ENCODE measurements around the gene RAPGEF4.
"Not testable (repeated sequence)": the region's sequence is repeated elsewhere in the genome, so short reads cannot be mapped to it uniquely, and the experiment has no call there.

The RAPGEF4 gene

GRCh38 chr2:172726172-172726735 lies 9.4 kb upstream of the RAPGEF4 start:
- DNase-seq = no peak

GRCh38 chr2:172730411-172730810 lies 5.2 kb upstream of the RAPGEF4 start:
- DNase-seq = no peak

GRCh38 chr2:172734711-172735581 lies 699 bp upstream of the RAPGEF4 start:
- no peak for DNase-seq

- DNase-seq = no peak
Observed at GRCh38 chr2:172736424-172737174, 954 bp downstream of the RAPGEF4 start.

GRCh38 chr2:172739661-172740266 lies 4.1 kb downstream of the RAPGEF4 start:
- DNase-seq = no peak

- no peak for DNase-seq
Observed at GRCh38 chr2:172740856-172741255, 5.2 kb downstream of the RAPGEF4 start.

GRCh38 chr2:172742931-172743540 lies 7.4 kb downstream of the RAPGEF4 start:
- DNase-seq = no peak

- no peak for DNase-seq
Observed at GRCh38 chr2:172743898-172744297, 8.3 kb downstream of the RAPGEF4 start.

GRCh38 chr2:172745636-172746035 lies 10.0 kb downstream of the RAPGEF4 start:
- no peak for DNase-seq

- not testable (repeated sequence) for DNase-seq
Observed at GRCh38 chr2:172748543-172748942, 12.9 kb downstream of the RAPGEF4 start.

GRCh38 chr2:172749388-172749787 lies 13.7 kb downstream of the RAPGEF4 start:
- DNase-seq = no peak

GRCh38 chr2:172751564-172751963 lies 15.9 kb downstream of the RAPGEF4 start:
- DNase-seq = peak in 1 of 2 donors; percentile 24

- peak; percentile 47 to 84 for DNase-seq
Observed at GRCh38 chr2:172753610-172754009, 18.0 kb downstream of the RAPGEF4 start.

GRCh38 chr2:172759441-172759840 lies 23.8 kb downstream of the RAPGEF4 start:
- no peak for DNase-seq

- DNase-seq = no peak
Observed at GRCh38 chr2:172761306-172761705, 25.7 kb downstream of the RAPGEF4 start.

- no peak for DNase-seq
Observed at GRCh38 chr2:172762574-172762973, 26.9 kb downstream of the RAPGEF4 start.

GRCh38 chr2:172763079-172763478 lies 27.4 kb downstream of the RAPGEF4 start:
- no peak for DNase-seq

- DNase-seq = peak in 1 of 2 donors; percentile 37
Observed at GRCh38 chr2:172765662-172766061, 30.0 kb downstream of the RAPGEF4 start.

GRCh38 chr2:172768401-172768800 lies 32.8 kb downstream of the RAPGEF4 start:
- no peak for DNase-seq

GRCh38 chr2:172769879-172770278 lies 34.2 kb downstream of the RAPGEF4 start:
- no peak for DNase-seq

GRCh38 chr2:172770887-172771286 lies 35.2 kb downstream of the RAPGEF4 start:
- no peak for DNase-seq

- no peak for DNase-seq
Observed at GRCh38 chr2:172772633-172773032, 37.0 kb downstream of the RAPGEF4 start.

GRCh38 chr2:172774302-172774701 lies 38.7 kb downstream of the RAPGEF4 start:
- no peak for DNase-seq
